Placental epithelial cell (primary cell): Measurements from ENCODE around the gene DEFB114. TPM values are rescaled to one million over a fixed set of nuclear protein-coding genes. Genes with fewer than 3 reads are reported as not detected.

Experiments
- total RNA-seq: library from RNA; depleted of rRNA; stranded (reverse); fragments of >200 nt; gene quantifications from 2 replicates; pipeline ENCODE4 v1.2.3, GENCODE V29; 2012

Gene DEFB114, protein sequence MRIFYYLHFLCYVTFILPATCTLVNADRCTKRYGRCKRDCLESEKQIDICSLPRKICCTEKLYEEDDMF
- total RNA-seq: not detected in 2 replicates

DNA sequence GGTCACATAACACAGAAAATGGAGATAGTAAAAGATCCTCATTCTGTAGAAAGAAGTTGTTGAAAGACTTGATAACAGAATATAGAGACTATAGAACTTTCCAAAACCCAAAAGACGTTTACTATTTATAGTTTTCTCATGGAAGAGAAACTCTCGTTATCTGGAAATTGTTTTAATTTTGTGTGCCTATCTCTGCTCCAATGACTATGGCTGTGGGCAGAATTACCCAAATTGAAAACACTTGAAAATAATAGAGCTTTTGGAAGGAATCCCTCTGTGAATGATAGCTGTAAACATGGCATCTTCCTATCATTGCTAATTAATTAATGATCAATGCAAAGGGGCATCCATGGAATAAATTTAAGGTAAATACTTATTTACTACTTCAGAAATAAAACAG, at the start of gene DEFB114:
TSS of gene DEFB114 (minus strand) at position 101 of the 400 bp plus-strand sequence. CDS start at position 42, 59 bp downstream.

DNA sequence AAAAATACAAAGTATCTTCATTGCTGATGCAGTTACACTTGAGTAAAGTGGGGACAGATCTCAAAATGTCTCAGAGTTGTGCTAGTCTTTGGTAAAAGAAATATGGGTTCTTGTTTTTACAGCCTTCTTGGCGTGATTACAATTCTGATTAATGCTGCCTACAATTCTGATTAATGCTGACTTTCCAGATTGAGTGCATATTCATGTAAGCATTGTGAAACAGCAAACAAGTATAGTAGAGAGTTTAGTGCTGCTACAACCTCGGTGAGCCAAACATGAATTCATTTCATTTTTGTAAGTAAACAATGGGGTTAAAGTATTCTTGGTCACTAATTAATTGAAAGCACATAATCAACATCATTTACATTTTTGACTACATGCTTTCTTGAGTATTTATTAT, 5.6 kb upstream of the DEFB114 start, which contains the start of gene DEFB113:
TSS of gene DEFB113 (minus strand) at position 21 of the 400 bp plus-strand sequence. CDS start at position 21, 0 bp downstream.

Other genes starting within 250 kb of the DEFB114 start
- gene CRISP3, start 219.8 kb downstream of the DEFB114 start, total RNA-seq: not detected in 2 replicates
- not detected in 2 replicates for gene PGK2, start 176.9 kb downstream of the DEFB114 start, total RNA-seq
- gene CRISP1, start 97.6 kb downstream of the DEFB114 start, total RNA-seq: not detected in 2 replicates
- not detected in 2 replicates for gene DEFB113, start 5.5 kb upstream of the DEFB114 start, total RNA-seq
- not detected in 2 replicates for gene DEFB110, start 57.8 kb upstream of the DEFB114 start, total RNA-seq
- not detected in 2 replicates for gene DEFB112, start 85.8 kb upstream of the DEFB114 start, total RNA-seq